NCI-H2171 (cell line): ENCODE results near the gene KATNBL1.

Source experiments
- DNase-seq: peaks from one replicate; lab custom pipeline; 2025; lab: John Stamatoyannopoulos, UW

The KATNBL1 gene

DNA sequence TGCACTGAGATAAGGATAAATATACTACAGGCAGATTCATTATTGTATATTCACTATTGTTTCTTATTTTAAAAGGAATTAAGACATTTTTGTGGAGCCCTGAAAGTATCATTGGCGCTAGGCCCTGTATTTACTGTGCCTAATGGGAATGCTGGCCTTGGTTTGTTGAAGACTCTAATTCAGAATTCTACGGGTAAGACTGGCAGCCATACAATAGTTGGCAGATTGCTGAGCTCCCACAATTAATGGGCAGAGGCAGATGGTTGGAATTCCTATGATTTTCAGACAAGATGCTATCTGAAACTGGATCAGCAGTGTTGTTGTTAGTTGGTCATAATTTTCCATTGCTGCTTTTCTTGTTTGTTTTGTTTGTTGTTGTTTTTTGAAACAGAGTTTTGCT is 93.3 kb downstream of the KATNBL1 start:
- DNase-seq: peak; percentile 13

DNA sequence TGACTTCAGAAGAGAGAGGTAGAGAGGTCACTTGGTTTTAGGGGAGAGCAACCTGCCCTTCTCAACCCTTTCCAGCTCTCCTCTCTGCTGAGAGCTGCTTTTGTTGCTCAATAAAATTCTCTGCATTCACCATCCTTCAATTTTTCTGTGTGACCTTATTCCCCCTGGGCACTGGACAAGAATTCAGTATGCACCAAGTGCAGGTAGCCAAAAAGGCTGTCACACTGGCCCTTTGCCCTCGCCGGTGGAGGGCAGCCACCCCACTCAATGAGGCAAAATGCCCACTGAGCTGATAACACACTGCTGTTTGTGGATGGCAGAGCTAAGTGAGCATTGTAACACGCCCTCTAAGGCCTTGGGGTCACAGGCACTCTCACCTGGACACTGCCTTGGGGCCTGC is 95.2 kb downstream of the KATNBL1 start:
- DNase-seq: no peak

DNA sequence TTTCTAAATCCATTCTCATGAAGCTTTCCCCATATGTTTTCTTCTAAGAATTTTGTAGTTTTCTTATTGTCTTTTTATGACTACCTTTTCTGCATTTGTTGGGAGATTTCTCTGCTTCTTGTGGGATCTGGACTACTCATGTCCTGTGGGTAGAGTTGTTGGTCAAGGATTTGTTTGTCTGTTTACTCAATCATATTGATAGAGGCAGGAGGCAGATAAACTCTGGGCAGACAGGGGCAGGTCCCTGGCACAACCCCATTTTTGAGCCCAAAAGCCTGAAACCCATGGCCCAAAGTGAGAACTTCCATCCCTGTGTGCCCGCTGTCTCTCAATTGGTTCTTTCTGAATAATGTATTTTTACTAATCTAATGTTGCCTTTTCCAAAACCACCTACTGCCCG is 95.7 kb downstream of the KATNBL1 start:
- no peak for DNase-seq

DNA sequence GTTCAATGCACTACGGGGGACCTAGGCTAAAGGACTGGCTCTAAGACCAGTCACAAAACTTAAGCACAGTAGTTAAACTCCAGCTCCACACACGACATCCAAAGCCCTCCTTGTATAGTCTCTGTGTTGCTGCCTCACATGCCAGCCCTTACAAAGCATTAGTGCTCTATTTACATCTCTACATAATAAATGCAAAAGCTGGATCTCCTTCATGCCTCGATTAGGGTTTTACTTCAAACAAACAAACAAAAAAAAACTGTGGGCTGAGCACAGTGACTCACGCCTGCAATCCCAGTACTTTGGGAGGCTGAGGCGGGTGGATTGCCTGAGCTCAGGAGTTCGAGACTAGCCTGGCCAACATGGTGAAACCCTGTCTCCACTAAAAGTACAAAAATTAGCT is 98.4 kb downstream of the KATNBL1 start:
- DNase-seq: no peak

DNA sequence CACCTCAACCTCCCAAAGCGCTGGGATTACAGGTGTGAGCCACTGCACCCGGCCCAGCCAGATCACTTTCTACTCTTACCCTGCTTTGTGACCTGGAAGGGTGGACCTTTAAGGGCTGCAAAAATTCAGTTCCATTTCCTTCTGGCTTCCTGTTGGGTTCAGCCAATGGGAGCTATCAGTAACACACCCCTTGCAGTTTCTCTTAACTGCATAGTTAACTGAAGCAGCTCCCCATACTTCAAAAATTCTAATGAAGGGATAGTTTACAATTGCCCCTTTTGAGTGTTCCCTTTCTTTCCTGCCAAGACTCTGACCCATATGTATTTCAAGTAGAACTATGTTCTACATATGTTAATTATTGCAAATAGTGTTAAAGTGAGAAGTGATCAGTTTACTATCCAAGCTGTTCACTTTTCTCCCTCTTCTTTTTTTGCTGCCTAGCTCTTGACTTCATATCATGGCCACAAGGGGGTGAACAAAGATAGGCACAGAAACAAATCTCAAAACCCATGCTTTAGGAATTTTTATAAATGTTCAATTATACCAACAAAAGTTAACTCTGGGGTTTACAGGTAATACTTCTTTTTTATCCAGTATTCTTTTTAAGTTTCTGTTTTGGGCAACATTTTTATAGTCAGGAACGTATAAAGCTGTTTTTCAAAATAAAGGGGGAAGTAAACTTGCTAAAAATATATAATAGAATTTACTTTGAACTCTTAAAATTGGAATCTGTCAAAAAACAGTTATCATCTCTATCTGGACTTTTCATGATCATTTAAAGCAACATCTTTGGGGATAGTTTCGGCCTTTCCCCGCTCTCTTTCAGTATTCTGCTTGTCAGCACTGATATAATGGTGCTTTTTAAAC is 99.9 kb downstream of the KATNBL1 start:
- DNase-seq: peak; percentile 15

DNA sequence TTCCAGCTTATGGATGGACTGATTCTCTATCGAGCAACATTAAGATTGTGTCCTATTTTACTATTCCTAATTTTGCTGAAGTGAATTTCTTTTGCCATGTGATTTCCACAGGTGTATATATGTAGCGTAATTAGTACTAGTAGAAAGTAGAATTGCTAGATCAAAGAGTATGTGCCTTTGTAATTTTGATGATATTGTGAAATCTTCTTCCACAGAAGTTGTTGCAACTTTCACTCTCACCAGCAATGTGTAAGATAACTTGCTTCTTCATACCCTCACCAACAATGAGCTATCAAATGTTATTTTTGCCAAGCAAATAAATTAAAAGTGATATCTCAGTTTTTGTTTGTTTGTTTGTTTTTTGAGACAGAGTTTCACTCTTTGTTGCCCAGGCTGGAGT is 102.6 kb downstream of the KATNBL1 start:
- no peak for DNase-seq

DNA sequence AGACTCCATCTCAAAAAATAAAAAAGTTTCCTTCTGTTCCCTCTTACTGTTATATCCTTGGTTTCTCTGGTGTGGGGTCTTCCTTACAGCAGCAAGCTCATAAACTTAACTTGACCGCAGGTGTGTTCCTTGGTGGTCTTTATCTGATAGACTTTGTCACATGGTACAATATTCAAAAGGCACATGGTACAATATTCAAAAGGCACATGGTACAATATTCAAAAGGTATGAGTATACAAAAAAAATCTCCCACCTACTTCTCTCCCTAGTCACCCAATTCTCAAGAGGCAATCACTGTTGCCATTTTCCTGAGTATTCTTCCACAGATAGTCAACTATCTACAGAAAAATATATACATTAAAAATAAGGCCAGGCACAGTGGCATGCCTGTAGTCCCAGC is 103.5 kb downstream of the KATNBL1 start:
- DNase-seq: no peak

DNA sequence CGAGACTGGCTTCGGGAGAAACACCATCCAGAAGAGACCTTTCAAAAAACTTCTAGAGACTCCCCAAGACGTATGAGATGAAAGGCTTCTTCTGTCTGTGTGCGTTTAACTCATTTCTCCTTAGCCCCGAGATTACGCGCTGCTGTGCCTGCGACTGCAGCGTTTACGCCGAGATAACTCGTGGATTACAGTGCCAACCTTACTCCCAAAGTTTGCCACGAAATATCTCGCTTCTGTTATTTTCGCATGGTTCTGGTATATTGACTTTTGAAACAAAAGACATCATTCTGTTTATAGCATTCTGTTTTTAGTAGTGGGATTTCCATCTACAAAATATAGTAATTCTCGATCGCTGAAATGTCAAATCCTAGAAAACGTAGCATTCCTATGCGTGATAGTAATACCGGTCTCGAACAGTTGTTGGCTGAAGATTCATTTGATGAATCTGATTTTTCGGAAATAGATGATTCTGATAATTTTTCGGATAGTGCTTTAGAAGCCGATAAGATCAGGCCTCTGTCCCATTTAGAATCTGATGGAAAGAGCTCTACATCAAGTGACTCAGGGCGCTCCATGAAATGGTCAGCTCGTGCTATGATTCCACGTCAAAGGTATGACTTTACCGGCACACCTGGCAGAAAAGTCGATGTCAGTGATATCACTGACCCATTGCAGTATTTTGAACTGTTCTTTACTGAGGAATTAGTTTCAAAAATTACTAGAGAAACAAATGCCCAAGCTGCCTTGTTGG is 107.5 kb downstream of the KATNBL1 start:
- DNase-seq: no peak

DNA sequence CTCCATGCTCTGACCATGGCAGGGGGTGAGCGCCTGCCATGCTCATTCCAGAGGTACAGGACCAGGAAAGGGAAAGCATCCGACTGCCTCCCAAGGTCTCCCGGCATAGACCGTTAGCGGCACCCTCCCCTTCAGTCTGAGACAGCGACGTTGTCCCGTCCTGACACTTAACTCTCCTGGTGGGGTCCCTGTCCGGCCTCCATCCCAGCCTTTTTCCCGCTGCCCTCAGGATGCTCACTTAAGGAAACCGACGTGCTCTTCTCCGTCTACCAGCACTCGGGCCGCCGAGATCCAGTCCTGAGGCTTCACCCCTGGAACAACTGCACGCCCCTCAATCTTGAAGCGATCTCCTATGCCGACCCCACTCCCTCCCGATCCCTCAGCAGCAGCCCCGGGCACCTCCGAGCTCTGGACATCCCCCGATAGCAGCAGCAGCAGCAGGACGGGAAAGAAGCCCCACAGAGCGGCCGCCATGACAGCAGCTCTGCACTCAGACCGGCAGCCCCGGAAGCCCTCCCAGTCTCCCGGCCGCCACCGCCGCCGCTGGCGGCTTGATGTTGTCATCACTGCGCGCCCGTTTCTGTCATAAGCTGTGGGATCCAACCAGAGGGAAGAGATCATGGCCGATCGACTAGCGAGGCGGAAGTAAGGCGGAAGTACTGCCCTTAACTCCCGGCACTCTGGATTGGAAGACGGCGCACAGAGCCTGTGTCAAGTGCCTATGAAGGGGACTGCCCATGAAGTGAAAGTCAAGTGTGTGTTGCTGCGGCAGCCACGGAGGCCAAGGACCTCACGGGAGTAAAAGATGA is 108.3 kb downstream of the KATNBL1 start, which contains the start of the genes EMC7 and PGBD4:
EMC7 (minus strand) TSS at position 497 of the 809 bp plus-strand sequence; CDS start at position 474, 23 bp downstream.
PGBD4 (plus strand) TSS at position 718 of the 809 bp plus-strand sequence. CDS start 449 bp downstream, outside the sequence.
- peak; percentile 97 for DNase-seq

DNA sequence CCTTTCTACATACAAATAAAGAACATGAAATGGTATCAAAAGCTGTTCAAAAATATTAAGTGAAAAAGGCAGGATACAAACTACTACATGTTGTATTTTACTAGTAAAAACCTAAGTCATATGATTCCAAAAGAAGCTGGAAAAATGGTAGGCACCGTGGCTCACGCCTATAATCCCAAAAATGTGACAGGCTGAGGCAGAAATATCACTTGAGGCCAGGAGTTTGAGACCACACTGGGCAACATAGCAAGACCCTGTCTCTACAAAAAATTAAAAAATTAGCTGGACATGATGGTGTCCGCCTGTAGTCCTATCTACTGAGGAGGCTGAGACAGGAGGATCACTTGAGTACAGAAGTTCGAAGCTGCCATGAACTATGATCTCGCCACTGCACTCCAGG is 110.0 kb downstream of the KATNBL1 start:
- DNase-seq: no peak
